GM21717 (cell line): ENCODE results near the gene TXLNA.

ENCODE experiments used
- ATAC-seq: cut with Tn5 transposase; IDR thresholded peaks from one replicate; pipeline ENCODE4 v1.9.1; 2021; ENCODE audit warnings: mild to moderate bottlenecking, moderate library complexity; ENCODE audit not compliant: unreplicated experiment

Gene TXLNA

GRCh38 chr1:32182060-32182459 lies 2.6 kb downstream of the TXLNA start:
- ATAC-seq, result no peak

- ATAC-seq, result no peak
Measured at GRCh38 chr1:32184650-32185049, 5.2 kb downstream of the TXLNA start.

DNA sequence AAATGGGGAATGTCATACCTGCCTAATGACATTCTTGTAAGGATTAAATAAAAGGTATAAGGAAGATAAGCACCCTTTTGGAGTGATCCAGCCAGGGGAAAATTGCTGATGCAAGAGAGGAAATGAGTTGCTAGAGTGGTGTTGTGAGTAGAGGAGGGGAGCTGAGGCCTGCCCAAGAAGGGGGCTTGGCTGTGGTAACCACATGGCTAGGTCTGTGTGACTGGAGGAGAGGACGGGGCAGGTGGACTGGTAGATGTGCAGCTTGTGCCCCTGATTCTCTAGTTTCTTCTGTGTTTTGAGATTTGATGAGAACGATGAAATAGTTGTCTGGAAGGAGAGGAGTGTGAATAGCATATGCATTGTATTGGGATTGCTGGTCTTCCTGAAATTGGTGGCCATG lies 6.6 kb downstream of the TXLNA start:
- ATAC-seq, result no peak

DNA sequence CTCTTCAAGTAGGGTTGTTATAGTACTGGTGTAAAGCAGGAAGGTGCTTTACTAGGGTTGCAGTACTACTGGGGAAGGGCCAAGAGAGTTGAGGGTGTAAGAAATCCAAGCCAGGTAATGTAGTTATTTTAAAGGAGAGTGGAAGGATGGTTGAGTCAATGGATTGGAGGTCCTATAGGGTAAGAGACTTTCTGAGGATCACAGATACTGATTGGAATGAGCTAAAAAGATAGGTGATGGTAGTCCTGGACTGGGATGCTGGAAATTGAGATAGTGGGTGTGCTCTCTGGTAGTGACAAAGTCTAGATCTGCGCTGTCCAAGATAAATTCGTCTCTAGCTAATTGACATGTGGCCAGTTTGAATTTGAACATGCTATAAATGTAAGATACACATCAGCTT lies 7.0 kb downstream of the TXLNA start:
- ATAC-seq, result no peak

- no peak for ATAC-seq
Measured at GRCh38 chr1:32187850-32188249, 8.4 kb downstream of the TXLNA start.

DNA sequence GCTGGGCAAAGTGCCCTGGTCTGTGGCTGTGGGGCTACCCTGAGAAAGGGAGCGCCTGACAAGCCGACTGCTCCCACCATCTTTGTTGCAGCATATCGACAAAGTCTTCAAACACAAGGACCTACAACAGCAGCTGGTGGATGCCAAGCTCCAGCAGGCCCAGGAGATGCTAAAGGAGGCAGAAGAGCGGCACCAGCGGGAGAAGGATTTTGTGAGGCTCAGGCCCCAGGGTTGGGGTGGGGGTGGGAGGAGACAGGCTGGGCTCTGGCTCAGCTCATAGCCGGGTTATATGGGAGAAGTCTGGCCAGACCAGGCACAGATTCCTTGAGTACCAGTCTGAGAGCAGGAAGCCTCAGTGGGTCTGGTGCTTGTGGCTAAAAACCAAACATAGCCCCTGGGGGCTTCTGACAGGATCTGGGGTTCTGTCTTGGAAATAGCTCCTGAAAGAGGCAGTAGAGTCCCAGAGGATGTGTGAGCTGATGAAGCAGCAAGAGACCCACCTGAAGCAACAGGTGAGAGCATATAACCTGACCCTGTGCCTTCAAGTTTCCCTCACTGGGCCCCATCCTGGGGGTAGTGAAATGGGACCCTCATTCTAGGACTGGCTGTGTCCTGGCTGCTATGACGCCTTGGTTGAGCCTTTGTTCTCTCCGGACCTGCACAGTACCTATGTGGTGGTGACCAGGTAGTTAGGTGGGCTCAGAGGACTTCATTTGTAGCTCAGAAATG lies 12.9 kb downstream of the TXLNA start:
- no peak for ATAC-seq

DNA sequence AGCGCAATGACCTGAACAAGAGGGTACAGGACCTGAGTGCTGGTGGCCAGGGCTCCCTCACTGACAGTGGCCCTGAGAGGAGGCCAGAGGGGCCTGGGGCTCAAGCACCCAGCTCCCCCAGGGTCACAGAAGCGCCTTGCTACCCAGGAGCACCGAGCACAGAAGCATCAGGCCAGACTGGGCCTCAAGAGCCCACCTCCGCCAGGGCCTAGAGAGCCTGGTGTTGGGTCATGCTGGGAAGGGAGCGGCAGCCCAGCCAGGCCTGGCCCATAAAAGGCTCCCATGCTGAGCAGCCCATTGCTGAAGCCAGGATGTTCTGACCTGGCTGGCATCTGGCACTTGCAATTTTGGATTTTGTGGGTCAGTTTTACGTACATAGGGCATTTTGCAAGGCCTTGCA lies 15.5 kb downstream of the TXLNA start:
- no peak for ATAC-seq

- no peak for ATAC-seq
Measured at GRCh38 chr1:32195531-32195930, 16.1 kb downstream of the TXLNA start.

- no peak for ATAC-seq
Measured at GRCh38 chr1:32195972-32196823, 16.7 kb downstream of the TXLNA start.

- ATAC-seq, result no peak
Measured at GRCh38 chr1:32197074-32197473, 17.6 kb downstream of the TXLNA start.

GRCh38 chr1:32197837-32198236 lies 18.4 kb downstream of the TXLNA start:
- no peak for ATAC-seq

DNA sequence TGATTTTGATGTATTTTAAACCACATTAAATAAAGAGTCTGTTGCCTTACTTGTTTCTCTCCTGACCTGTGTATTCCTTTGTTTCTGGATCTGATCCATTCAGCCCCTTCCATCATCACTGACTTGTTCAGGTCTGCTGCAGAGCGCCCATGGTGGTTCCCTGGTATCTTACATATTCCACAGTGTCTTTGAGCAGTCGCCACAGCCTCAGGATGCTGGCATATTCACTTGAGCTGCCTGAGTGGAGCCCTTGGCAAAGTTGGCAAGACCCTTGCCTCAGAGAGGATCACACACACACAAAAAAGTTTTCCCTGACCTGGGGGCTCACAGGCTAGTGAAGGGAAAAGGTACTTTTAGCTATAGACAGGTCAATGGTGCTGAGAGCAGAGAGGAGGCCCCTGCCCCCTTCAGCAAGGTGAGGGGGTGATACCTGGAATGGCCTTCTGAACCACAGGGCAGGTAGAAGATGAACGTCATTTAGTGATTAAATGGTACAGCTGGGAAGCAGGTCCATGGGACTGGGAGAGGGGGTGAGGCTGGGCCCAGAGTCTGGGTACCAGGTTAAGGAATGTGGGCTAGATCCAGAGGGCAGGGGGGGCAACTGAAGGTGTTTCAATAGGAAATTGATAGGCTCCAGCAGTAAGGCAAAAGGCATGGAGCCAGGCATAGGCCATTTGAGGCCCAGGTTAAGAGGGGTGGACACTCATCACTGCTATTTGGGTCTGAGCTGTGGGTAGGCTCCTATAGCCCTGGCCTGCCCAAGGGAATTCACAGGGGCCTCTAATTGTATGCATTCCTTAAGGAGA lies 19.0 kb downstream of the TXLNA start:
- no peak for ATAC-seq

GRCh38 chr1:32199043-32199716 lies 19.7 kb downstream of the TXLNA start:
- ATAC-seq, result no peak

- ATAC-seq, result no peak
Measured at GRCh38 chr1:32199717-32200072, 20.2 kb downstream of the TXLNA start.

DNA sequence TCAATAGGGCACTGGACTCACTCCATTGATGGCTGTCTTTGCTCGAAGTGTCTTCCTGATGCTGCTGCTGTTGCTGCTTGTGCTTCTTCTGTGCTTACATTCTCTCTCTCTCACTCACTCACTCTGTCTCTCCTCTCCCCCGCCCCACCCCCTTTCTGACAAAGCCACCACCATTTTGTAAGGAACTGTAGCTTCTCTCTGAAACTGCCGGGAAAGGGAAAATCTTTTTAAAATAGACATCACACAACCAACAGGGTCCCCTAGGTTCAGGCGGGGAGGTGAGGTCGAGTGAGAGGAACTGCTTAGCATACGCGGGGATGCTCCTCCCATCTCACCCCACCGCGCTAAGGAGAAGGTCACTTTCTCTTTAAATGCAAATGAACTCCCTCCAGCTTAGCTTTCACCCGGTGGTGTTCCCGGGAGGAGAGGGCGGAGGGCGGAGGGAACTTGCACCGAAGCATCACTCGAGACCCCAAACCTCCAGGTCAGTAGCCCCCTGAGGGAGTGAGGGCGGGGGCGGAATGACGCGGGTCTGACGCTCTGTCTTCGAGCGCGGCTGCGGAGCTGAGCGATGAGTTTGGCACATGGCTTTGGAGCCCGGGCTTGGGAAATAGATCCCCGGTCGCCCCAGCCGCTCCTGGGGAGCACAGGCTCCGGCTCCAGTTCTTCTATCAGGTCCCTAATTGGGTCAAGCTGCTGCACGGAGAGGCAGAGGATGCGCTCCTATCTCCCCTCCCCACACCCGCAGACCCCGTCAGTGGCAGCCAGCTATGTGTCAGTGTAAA lies 20.9 kb downstream of the TXLNA start, which contains the start of gene CCDC28B:
Gene CCDC28B, plus strand, starts transcription at position 370 of the 785 bp plus-strand sequence. CDS start 1,341 bp downstream, outside the sequence.
- ATAC-seq, result no peak

- peak; percentile 39 for ATAC-seq
Measured at GRCh38 chr1:32201011-32201855, 21.8 kb downstream of the TXLNA start.

DNA sequence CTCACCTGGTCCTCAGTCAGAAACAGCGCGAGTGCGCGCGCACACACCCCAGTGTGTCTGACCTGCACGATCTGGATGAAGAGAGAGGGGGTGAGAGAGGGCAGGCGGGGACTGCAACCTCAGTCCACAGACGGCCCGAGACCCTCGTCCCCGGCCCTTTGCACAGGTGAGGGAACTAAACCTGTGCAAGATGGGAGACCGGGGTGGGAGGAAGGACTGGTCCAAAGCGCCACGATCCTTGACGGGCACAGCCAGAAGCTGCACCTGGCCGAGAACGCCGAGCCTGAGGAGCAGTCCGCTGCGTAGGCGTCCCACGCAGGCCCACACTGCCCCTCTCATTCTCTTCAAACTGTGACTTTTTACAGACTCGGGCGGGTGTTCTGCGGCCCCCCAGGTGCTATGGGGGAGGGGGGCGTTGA lies 25.5 kb downstream of the TXLNA start:
- ATAC-seq, result no peak

GRCh38 chr1:32205401-32206370 lies 26.2 kb downstream of the TXLNA start, which contains the start of gene IQCC:
IQCC (plus strand) TSS chr1:32205671; CDS start chr1:32205682, 11 bp downstream.
- no peak for ATAC-seq
